H1 (cell line): ENCODE results near the gene HOGA1. TPM values are rescaled to one million over a fixed set of nuclear protein-coding genes. Genes with fewer than 3 reads are reported as not detected.

ENCODE experiments used
- CTCF ChIA-PET: fragments of 300-600 bp; sonication (Branson Sonifier 250); formaldehyde crosslinking; loops from one replicate; lab custom pipeline; 2021; ENCODE audit not compliant: partially characterized antibody; lab: Charles Lee
- POLR2A ChIA-PET: fragments of 300-600 bp; sonication (Branson Sonifier 250); formaldehyde crosslinking; loops from one replicate; lab custom pipeline; 2021; ENCODE audit warnings: inconsistent platforms; ENCODE audit not compliant: partially characterized antibody; lab: Charles Lee
- DNase-seq, 2 experiments: peaks; one replicate each; pipeline versions ENCODE4 v3.0.0 to v3.0.0-alpha.2; 2010 to 2022; ENCODE audit warnings: low spot score in 2 of 2, low read depth in 1 of 2, mixed read lengths in 1 of 2
- FAIRE-seq: peaks from 2 replicates; lab custom pipeline; 2011; peaks lifted over from hg19 to GRCh38; lab: Jason Lieb, UNC
- H2AFZ ChIP-seq: 2 replicates; pipeline ENCODE4 v1.8.1; 2012; ENCODE audit warnings: low read length, inconsistent platforms
- H2AK5ac ChIP-seq: 2 replicates; pipeline ENCODE4 v1.6.1; 2013; ENCODE audit warnings: low read depth, low read length
- H2BK120ac ChIP-seq: replicated peaks from 2 replicates; pipeline ENCODE3; 2013; ENCODE audit warnings: low read depth, low read length, inconsistent platforms
- H2BK12ac ChIP-seq: 2 replicates; pipeline ENCODE4 v1.6.1; 2013; ENCODE audit warnings: low read depth, low read length
- H2BK15ac ChIP-seq: 2 replicates; pipeline ENCODE4 v1.6.1; 2013; ENCODE audit warnings: low read length
- H2BK20ac ChIP-seq: 2 replicates; pipeline ENCODE4 v1.6.1; 2013; ENCODE audit warnings: low read length
- H2BK5ac ChIP-seq: 2 replicates; pipeline ENCODE4 v1.6.1; 2013; ENCODE audit warnings: low read depth, low read length
- H3K14ac ChIP-seq: 2 replicates; pipeline ENCODE4 v1.6.1; 2013; ENCODE audit warnings: inconsistent platforms; ENCODE audit not compliant: insufficient read length
- H3K18ac ChIP-seq: 2 replicates; pipeline ENCODE4 v1.6.1; 2013; ENCODE audit warnings: low read length; ENCODE audit errors: extremely low read depth
- H3K23ac ChIP-seq: 2 replicates; pipeline ENCODE4 v1.6.1; 2013; ENCODE audit warnings: inconsistent platforms; ENCODE audit not compliant: insufficient read length
- H3K23me2 ChIP-seq: 2 replicates; pipeline ENCODE4 v1.6.1; 2013; ENCODE audit warnings: low read depth, low read length
- H3K27ac ChIP-seq: 2 replicates; pipeline ENCODE4 v1.6.1; 2011; ENCODE audit warnings: low read depth, low read length, inconsistent platforms
- H3K27me3 ChIP-seq, 4 experiments: replicated peaks in 1 of 4; 1 replicate in 1 of 4; 2 replicates in 3 of 4; pipeline versions ENCODE4 v1.6.1 to v1.8.1; 2011 to 2013; ENCODE audit warnings: low read length in 3 of 4, mild to moderate bottlenecking in 3 of 4, inconsistent platforms in 2 of 4, mixed read lengths in 2 of 4, moderate library complexity in 1 of 4; ENCODE audit not compliant: control insufficient read depth in 3 of 4, insufficient read depth in 3 of 4; ENCODE audit errors: extremely low read depth in 1 of 4
- H3K36me3 ChIP-seq, 4 experiments: 2 replicates each; pipeline versions ENCODE4 v1.6.1 to v1.8.1; 2011 to 2013; ENCODE audit warnings: mild to moderate bottlenecking in 4 of 4, low read length in 3 of 4, moderate library complexity in 2 of 4, control low read depth in 1 of 4, inconsistent platforms in 1 of 4; ENCODE audit not compliant: insufficient read depth in 4 of 4, control insufficient read depth in 2 of 4
- H3K4ac ChIP-seq: replicated peaks from 2 replicates; pipeline ENCODE3; 2013; ENCODE audit warnings: low read length, low read depth, mixed read lengths, inconsistent platforms; ENCODE audit not compliant: insufficient read length
- H3K4me1 ChIP-seq, 4 experiments: replicated peaks in 1 of 4; 1 replicate in 1 of 4; 2 replicates in 3 of 4; pipeline versions ENCODE4 v1.6.1 to v1.8.1; 2011 to 2013; ENCODE audit warnings: low read length in 3 of 4, inconsistent platforms in 2 of 4, mixed read lengths in 1 of 4; ENCODE audit not compliant: insufficient read depth in 4 of 4, control insufficient read depth in 3 of 4
- H3K4me2 ChIP-seq, 2 experiments: 2 replicates each; pipeline versions ENCODE4 v1.6.1 to v1.8.1; 2011 to 2013; ENCODE audit warnings: low read depth in 2 of 2, low read length in 2 of 2, control low read depth in 1 of 2, inconsistent platforms in 1 of 2, mild to moderate bottlenecking in 1 of 2; ENCODE audit not compliant: insufficient read depth in 1 of 2
- H3K4me3 ChIP-seq, 4 experiments: fragments of 200-600, 300-600 bp in 1 of 4; sonication (generic), shearing (Covaris generic), sonication (Bioruptor Twin) in 1 of 4; 2 replicates each; pipeline versions ENCODE4 v1.5.1 to v1.8.1; 2011 to 2016; ENCODE audit warnings: low read length in 4 of 4, low read depth in 3 of 4, control low read depth in 2 of 4, inconsistent platforms in 2 of 4, mild to moderate bottlenecking in 2 of 4, mixed read lengths in 1 of 4, moderate library complexity in 1 of 4; ENCODE audit not compliant: insufficient read depth in 2 of 4; ENCODE audit errors: extremely low read depth in 1 of 4
- H3K56ac ChIP-seq: replicated peaks from 2 replicates; pipeline ENCODE3; 2013; ENCODE audit warnings: low read depth, mild to moderate bottlenecking, mixed read lengths, low read length, inconsistent platforms; ENCODE audit not compliant: insufficient read length
- H3K79me1 ChIP-seq: 2 replicates; pipeline ENCODE4 v1.6.1; 2013; ENCODE audit warnings: low read depth, low read length, control low read depth
- H3K79me2 ChIP-seq, 2 experiments: 2 replicates each; pipeline versions ENCODE4 v1.6.1 to v1.8.1; 2012 to 2013; ENCODE audit warnings: low read length in 2 of 2, mild to moderate bottlenecking in 2 of 2, inconsistent platforms in 1 of 2; ENCODE audit not compliant: insufficient read depth in 2 of 2, control insufficient read depth in 1 of 2
- H3K9ac ChIP-seq, 4 experiments: replicated peaks in 1 of 4; 1 replicate in 1 of 4; 2 replicates in 3 of 4; pipeline versions ENCODE4 v1.6.1 to v1.8.1; 2011 to 2013; ENCODE audit warnings: low read depth in 3 of 4, low read length in 3 of 4, control low read depth in 2 of 4, mild to moderate bottlenecking in 2 of 4, moderate library complexity in 2 of 4, inconsistent platforms in 1 of 4; ENCODE audit errors: extremely low read depth in 1 of 4
- H3K9me3 ChIP-seq, 2 experiments: 2 replicates each; pipeline versions ENCODE4 v1.6.1 to v1.8.1; 2012 to 2013; ENCODE audit warnings: mild to moderate bottlenecking in 2 of 2, moderate library complexity in 2 of 2, control low read depth in 1 of 2, inconsistent platforms in 1 of 2, low read depth in 1 of 2, low read length in 1 of 2, mixed read lengths in 1 of 2; ENCODE audit not compliant: insufficient read depth in 2 of 2
- H4K20me1 ChIP-seq, 2 experiments: replicated peaks in 1 of 2; 2 replicates each; pipeline versions ENCODE3 to v1.8.1; 2011 to 2013; ENCODE audit warnings: inconsistent platforms in 2 of 2, low read length in 2 of 2, mild to moderate bottlenecking in 1 of 2; ENCODE audit not compliant: insufficient read depth in 2 of 2, control insufficient read depth in 1 of 2
- H4K5ac ChIP-seq: 2 replicates; pipeline ENCODE4 v1.6.1; 2013; ENCODE audit warnings: low read length, low read depth, mixed read lengths, inconsistent platforms; ENCODE audit not compliant: insufficient read length
- H4K8ac ChIP-seq: 2 replicates; pipeline ENCODE4 v1.8.0; 2013; ENCODE audit warnings: mild to moderate bottlenecking, moderate library complexity, low read length, inconsistent platforms; ENCODE audit not compliant: insufficient read depth; ENCODE audit errors: extremely low read depth
- H4K91ac ChIP-seq: replicated peaks from 2 replicates; pipeline ENCODE3; 2013; ENCODE audit warnings: low read length, mixed read lengths, inconsistent platforms; ENCODE audit not compliant: insufficient read length
- ASH2L ChIP-seq: fragments of 200-600, 300-600 bp; sonication (generic); IDR thresholded peaks from one replicate; pipeline ENCODE4 v1.7.1; 2017; ENCODE audit warnings: low read length
- CREB1 ChIP-seq: IDR thresholded peaks from 2 replicates; pipeline ENCODE4 v1.6.1; 2012; ENCODE audit warnings: inconsistent platforms
- EZH2 ChIP-seq: fragments of 200-600 bp; sonication (generic); IDR thresholded peaks from 2 replicates; pipeline ENCODE4 v1.7.1; 2012; ENCODE audit warnings: low read depth, mild to moderate bottlenecking, moderate library complexity, low read length, inconsistent platforms; ENCODE audit not compliant: severe bottlenecking
- HDAC6 ChIP-seq: IDR thresholded peaks from one replicate; pipeline ENCODE4 v1.7.1; 2012; ENCODE audit warnings: low read depth, mild to moderate bottlenecking, inconsistent platforms, low read length, moderate library complexity
- POLR2AphosphoS5 ChIP-seq: IDR thresholded peaks from 2 replicates; pipeline ENCODE4 v1.6.1; 2011; ENCODE audit warnings: low read depth, low read length
- RBBP5 ChIP-seq: IDR thresholded peaks from 2 replicates; pipeline ENCODE4 v1.7.1; 2012; ENCODE audit warnings: low read depth, mild to moderate bottlenecking, inconsistent platforms, low read length, moderate library complexity, borderline replicate concordance
- SAP30 ChIP-seq: fragments of 300-600 bp; sonication (generic); IDR thresholded peaks from 2 replicates; pipeline ENCODE4 v1.7.1; 2012; ENCODE audit warnings: low read length, moderate library complexity, mild to moderate bottlenecking, inconsistent platforms; ENCODE audit not compliant: insufficient read depth, insufficient replicate concordance
- SP2 ChIP-seq: IDR thresholded peaks from 2 replicates; pipeline ENCODE4 v1.6.1; 2012; ENCODE audit warnings: mild to moderate bottlenecking, low read length, inconsistent platforms
- SP4 ChIP-seq: IDR thresholded peaks from 2 replicates; pipeline ENCODE4 v1.6.1; 2012; ENCODE audit warnings: low read length, inconsistent platforms
- TAF7 ChIP-seq: optimal IDR thresholded peaks from 2 replicates; pipeline ENCODE3; 2011; ENCODE audit warnings: low read depth, mild to moderate bottlenecking, inconsistent platforms, low read length, moderate library complexity, borderline replicate concordance
- TBP ChIP-seq: IDR thresholded peaks from 2 replicates; pipeline ENCODE4 v1.6.1; 2011; ENCODE audit warnings: low read depth, low read length, improper control_type of control experiment
- TCF12 ChIP-seq: IDR thresholded peaks from 2 replicates; pipeline ENCODE4 v1.6.1; 2011; ENCODE audit warnings: low read depth, mild to moderate bottlenecking, low read length
- WGBS, 2 experiments: shearing (Covaris generic) in 1 of 2; methylation state at CpG; one replicate each; pipeline versions ENCODE4 v1.1.6 to v1.1.7; 2013 to 2015; ENCODE audit warnings: low lambda C conversion rate in 2 of 2, mixed read lengths in 2 of 2, inconsistent platforms in 1 of 2, low coverage in 1 of 2, missing lambda C conversion rate in 1 of 2; ENCODE audit not compliant: insufficient replicate concordance in 2 of 2, insufficient coverage in 1 of 2, insufficient read length in 1 of 2; ENCODE audit errors: extremely low coverage in 1 of 2, missing lambda C conversion rate in 1 of 2; 5-methylcytosine and 5-hydroxymethylcytosine counted together
- polyA plus RNA-seq, 7 experiments: library from polyadenylated mRNA; depleted of rRNA in 3 of 7; stranded (reverse) in 5 of 7; unstranded in 2 of 7; fragments of >200 nt in 5 of 7; fragments of 200-250 nt in 2 of 7; gene quantifications; 1 replicate in 5 of 7; 2 replicates in 1 of 7; 4 replicates in 1 of 7; pipeline versions ENCODE4 v1.2.1 to v1.2.3, GENCODE V29; 2011 to 2013; ENCODE audit warnings: missing spikeins in 2 of 7, mixed read lengths in 2 of 7
- total RNA-seq: library from RNA; stranded (reverse); fragmentation: NEBNext Ultra II Directional; extraction: Animal tissue kit (Norgen Biotek cat#: 25700); gene quantifications from 2 replicates; pipeline ENCODE4 v1.2.1, GENCODE V29; 2021
- TF ChIP-seq, protein P1 (sequence below): IDR thresholded peaks from 2 replicates; pipeline ENCODE4 v1.6.1; 2011; ENCODE audit warnings: low read length, improper control_type of control experiment

The HOGA1 gene
- total and polyA plus RNA-seq, 2 of the 8 experiments (the other 6 are each of a cell fraction or from before 2014, with no cell fraction given) = 0.28 to 1.00 TPM

DNA sequence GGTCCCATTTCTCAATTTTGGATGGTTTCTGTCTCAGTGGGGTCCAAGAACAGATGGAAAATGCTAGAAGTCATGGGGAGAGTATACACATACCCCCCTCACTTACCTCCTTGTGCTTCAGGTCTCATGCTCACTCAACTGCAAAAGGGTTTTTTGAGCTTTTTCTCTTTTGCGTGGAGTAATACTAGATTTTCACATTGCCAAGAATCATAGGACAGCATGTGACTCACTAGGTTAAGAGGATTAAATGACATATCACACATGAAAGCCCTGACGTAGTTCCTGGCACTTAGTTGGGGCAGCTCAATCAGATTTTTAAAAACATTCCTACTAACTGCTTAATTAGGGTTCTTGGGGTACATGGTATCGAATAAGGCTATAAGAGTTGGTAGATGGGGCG is 60.7 kb downstream of the HOGA1 start:
- FAIRE-seq = no peak
- Histone ChIP-seq H3K27me3 (no peaks in the 10 kb centered on the region), H4K20me1 (peaks cover 0 to 10% of the 10 kb centered on the region in 2 experiments)
- TF ChIP-seq ASH2L (no peak), POLR2AphosphoS5 (no peak), SP4 (no peak), TAF7 (no peak), TBP (no peak), TCF12 (no peak), SP2 (no peak), CREB1 (no peak), SAP30 (no peak), EZH2 (no peak), RBBP5 (no peak), HDAC6 (no peak)
- TF ChIP-seq, protein P1, sequence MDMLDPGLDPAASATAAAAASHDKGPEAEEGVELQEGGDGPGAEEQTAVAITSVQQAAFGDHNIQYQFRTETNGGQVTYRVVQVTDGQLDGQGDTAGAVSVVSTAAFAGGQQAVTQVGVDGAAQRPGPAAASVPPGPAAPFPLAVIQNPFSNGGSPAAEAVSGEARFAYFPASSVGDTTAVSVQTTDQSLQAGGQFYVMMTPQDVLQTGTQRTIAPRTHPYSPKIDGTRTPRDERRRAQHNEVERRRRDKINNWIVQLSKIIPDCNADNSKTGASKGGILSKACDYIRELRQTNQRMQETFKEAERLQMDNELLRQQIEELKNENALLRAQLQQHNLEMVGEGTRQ = no peak

More for the DNA sequence above, 60.7 kb downstream of the HOGA1 start:
- peaks cover 0 to 14% (median 9%) of the 10 kb centered on the region in 4 experiments; a peak in 6 of 8 replicates for H3K36me3 ChIP-seq
- no peaks in the 10 kb centered on the region for H3K9me3 ChIP-seq
- H3K79me1 ChIP-seq = peaks cover 8% of the 10 kb centered on the region
- no peak overlapping the region for H2AFZ ChIP-seq
- H3K18ac ChIP-seq = no peak overlapping the region
- H2BK20ac ChIP-seq = no peak overlapping the region
- no peak overlapping the region for H2BK120ac ChIP-seq
- no peak overlapping the region for H2BK15ac ChIP-seq
- H3K27ac ChIP-seq = no peak overlapping the region
- DNase-seq = no peak
- H3K14ac ChIP-seq = no peak overlapping the region
- no peak overlapping the region for H3K56ac ChIP-seq
- no peak overlapping the region for H3K4ac ChIP-seq
- H4K8ac ChIP-seq = no peak overlapping the region
- 91% methylated on average over 4 of the region's 4 CpGs; no CpG with 5 or more reads in 1 of the 2 experiments for WGBS, 2 experiments
- no peak overlapping the region for H2BK5ac ChIP-seq
- H2AK5ac ChIP-seq = no peak overlapping the region
- no peak overlapping the region for H4K5ac ChIP-seq
- ChIA-PET POLR2A (interaction anchor here (0.6 kb wide), 1 partner anchor 9 kb away, joined by 3 read pairs; no protein-coding TSS in a partner anchor), CTCF (interaction anchor here (1.3 kb wide), 1 partner anchor 30 kb away, joined by 3 read pairs; no protein-coding TSS in a partner anchor)
- H3K4me3 ChIP-seq = no peak overlapping the region
- H3K23me2 ChIP-seq = peaks cover 5% of the 10 kb centered on the region
- H3K23ac ChIP-seq = no peak overlapping the region
- H4K91ac ChIP-seq = no peak overlapping the region
- no peak overlapping the region for H3K4me2 ChIP-seq
- peaks cover 0 to 53% of the 10 kb centered on the region in 2 experiments; a peak in 2 of 4 replicates for H3K79me2 ChIP-seq
- H3K9ac ChIP-seq = no peak overlapping the region
- H3K4me1 ChIP-seq = peaks cover 8 to 18% (median 11%) of the 10 kb centered on the region in 4 experiments; a peak in 6 of 7 replicates
- no peak overlapping the region for H2BK12ac ChIP-seq
